Panc1 (cell line): ENCODE results near the gene SOX5.

Experiments used
- CTCF ChIP-seq: fragments of 450-650 bp; IDR thresholded peaks from 2 replicates; pipeline ENCODE4 v1.5.1; 2017; ENCODE audit warnings: mild to moderate bottlenecking
- POLR2AphosphoS5 ChIP-seq: IDR thresholded peaks from 2 replicates; pipeline ENCODE4 v1.6.1; 2012; ENCODE audit warnings: mild to moderate bottlenecking, low read depth, low read length, moderate library complexity
- SIN3A ChIP-seq: IDR thresholded peaks from 2 replicates; pipeline ENCODE4 v1.6.1; 2012; ENCODE audit warnings: low read depth, mild to moderate bottlenecking, low read length, moderate library complexity, borderline replicate concordance; ENCODE audit not compliant: insufficient read depth
- TCF7L2 ChIP-seq: IDR thresholded peaks from 2 replicates; pipeline ENCODE4 v1.6.1; 2011; ENCODE audit warnings: mild to moderate bottlenecking, low read depth, low read length, inconsistent platforms
- TF ChIP-seq, protein P1 (sequence below), 2 experiments: IDR thresholded peaks; 2 replicates each; pipeline ENCODE4 v1.6.1; 2011 to 2012; ENCODE audit warnings: low read depth in 2 of 2, control low read depth in 1 of 2, low read length in 1 of 2, mild to moderate bottlenecking in 1 of 2, moderate library complexity in 1 of 2; ENCODE audit not compliant: insufficient read depth in 1 of 2

GRCh38 chr12:23885394-23885793 is 64.1 kb downstream of the SOX5 start:
- TF ChIP-seq CTCF (no peak), SIN3A (no peak), POLR2AphosphoS5 (no peak), TCF7L2 (no peak)
- TF ChIP-seq, protein P1, sequence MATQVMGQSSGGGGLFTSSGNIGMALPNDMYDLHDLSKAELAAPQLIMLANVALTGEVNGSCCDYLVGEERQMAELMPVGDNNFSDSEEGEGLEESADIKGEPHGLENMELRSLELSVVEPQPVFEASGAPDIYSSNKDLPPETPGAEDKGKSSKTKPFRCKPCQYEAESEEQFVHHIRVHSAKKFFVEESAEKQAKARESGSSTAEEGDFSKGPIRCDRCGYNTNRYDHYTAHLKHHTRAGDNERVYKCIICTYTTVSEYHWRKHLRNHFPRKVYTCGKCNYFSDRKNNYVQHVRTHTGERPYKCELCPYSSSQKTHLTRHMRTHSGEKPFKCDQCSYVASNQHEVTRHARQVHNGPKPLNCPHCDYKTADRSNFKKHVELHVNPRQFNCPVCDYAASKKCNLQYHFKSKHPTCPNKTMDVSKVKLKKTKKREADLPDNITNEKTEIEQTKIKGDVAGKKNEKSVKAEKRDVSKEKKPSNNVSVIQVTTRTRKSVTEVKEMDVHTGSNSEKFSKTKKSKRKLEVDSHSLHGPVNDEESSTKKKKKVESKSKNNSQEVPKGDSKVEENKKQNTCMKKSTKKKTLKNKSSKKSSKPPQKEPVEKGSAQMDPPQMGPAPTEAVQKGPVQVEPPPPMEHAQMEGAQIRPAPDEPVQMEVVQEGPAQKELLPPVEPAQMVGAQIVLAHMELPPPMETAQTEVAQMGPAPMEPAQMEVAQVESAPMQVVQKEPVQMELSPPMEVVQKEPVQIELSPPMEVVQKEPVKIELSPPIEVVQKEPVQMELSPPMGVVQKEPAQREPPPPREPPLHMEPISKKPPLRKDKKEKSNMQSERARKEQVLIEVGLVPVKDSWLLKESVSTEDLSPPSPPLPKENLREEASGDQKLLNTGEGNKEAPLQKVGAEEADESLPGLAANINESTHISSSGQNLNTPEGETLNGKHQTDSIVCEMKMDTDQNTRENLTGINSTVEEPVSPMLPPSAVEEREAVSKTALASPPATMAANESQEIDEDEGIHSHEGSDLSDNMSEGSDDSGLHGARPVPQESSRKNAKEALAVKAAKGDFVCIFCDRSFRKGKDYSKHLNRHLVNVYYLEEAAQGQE (IDR thresholded peaks at IDR 0.05; ENCODE audit: insufficient read depth in 1 of 2, low read depth in 2 of 2, low read length in 1 of 2), result no peak
